Stimulated activated CD8-positive, alpha-beta memory T cell treated with anti-CD3 and anti-CD28 coated beads, Interleukin-4, amount 100 ng/mL, for 1 hour (primary cell): ENCODE data around the gene MAFB.

Source experiments
- DNase-seq, 2 donors: peaks; one replicate each; pipeline ENCODE4 v3.0.0-alpha.2; 2020; ENCODE audit warnings: low read depth in 2 of 2, low spot score in 1 of 2

Gene MAFB

GRCh38 chr20:40635971-40636370 is 53.1 kb downstream of the MAFB start:
- no peak for DNase-seq
